HepG2 (cell line): ENCODE measurements around the gene TMEM14A. TPM values are rescaled to one million over a fixed set of nuclear protein-coding genes. Genes with fewer than 3 reads are reported as not detected.

Source experiments
- CENPT ChIP-seq: sonication (generic); formaldehyde crosslinking; IDR thresholded peaks from 2 replicates; pipeline ENCODE4 v1.8.0; 2022; ENCODE audit warnings: low read depth, mild to moderate bottlenecking, moderate library complexity, missing genetic modification reagents
- DMAP1 ChIP-seq: IDR thresholded peaks from 2 replicates; pipeline ENCODE4 v1.6.1; 2016
- ELF4 ChIP-seq: sonication (generic); formaldehyde crosslinking; IDR thresholded peaks from 2 replicates; pipeline ENCODE4 v1.5.0; 2020; ENCODE audit warnings: missing genetic modification reagents, mild to moderate bottlenecking, moderate library complexity, borderline replicate concordance
- ERF ChIP-seq: IDR thresholded peaks from 2 replicates; pipeline ENCODE4 v1.6.1; 2018; ENCODE audit warnings: missing biosample characterization, missing genetic modification reagents
- FOXP1 ChIP-seq, 2 experiments: fragments of 450-650 bp in 1 of 2; IDR thresholded peaks; 2 replicates each; pipeline ENCODE4 v1.6.1; 2017 to 2018; ENCODE audit warnings: antibody characterized with exemption in 1 of 2
- KDM6A ChIP-seq: IDR thresholded peaks from 2 replicates; pipeline ENCODE4 v1.6.1; 2016; ENCODE audit warnings: low read depth
- MAF1 ChIP-seq: sonication (generic); formaldehyde crosslinking; IDR thresholded peaks from 2 replicates; pipeline ENCODE4 v1.5.0; 2020; ENCODE audit warnings: missing genetic modification reagents, borderline replicate concordance
- MTF2 ChIP-seq: sonication (generic); formaldehyde crosslinking; IDR thresholded peaks from 2 replicates; pipeline ENCODE4 v1.5.0; 2020; ENCODE audit warnings: missing genetic modification reagents, borderline replicate concordance
- NBN ChIP-seq: fragments of 450-650 bp; conservative IDR thresholded peaks from 2 replicates; pipeline ENCODE4 v1.6.1; 2017
- PHF20 ChIP-seq: sonication (generic); formaldehyde crosslinking; IDR thresholded peaks from 2 replicates; pipeline ENCODE4 v1.5.0; 2020; ENCODE audit warnings: mild to moderate bottlenecking, missing genetic modification reagents
- PHF21A ChIP-seq: sonication (generic); formaldehyde crosslinking; IDR thresholded peaks from 2 replicates; pipeline ENCODE4 v1.5.0; 2020; ENCODE audit warnings: mild to moderate bottlenecking, missing genetic modification reagents
- RAD21 ChIP-seq: fragments of 450-650 bp; formaldehyde crosslinking; IDR thresholded peaks from 2 replicates; pipeline ENCODE4 v1.5.0; 2020; ENCODE audit warnings: mild to moderate bottlenecking
- SAP130 ChIP-seq: IDR thresholded peaks from 2 replicates; pipeline ENCODE4 v1.6.1; 2016; ENCODE audit warnings: low read depth
- TBX2 ChIP-seq: sonication (generic); formaldehyde crosslinking; IDR thresholded peaks from 2 replicates; pipeline ENCODE4 v1.5.0; 2020; ENCODE audit warnings: missing genetic modification reagents, mild to moderate bottlenecking, borderline replicate concordance
- YEATS4 ChIP-seq: sonication (generic); formaldehyde crosslinking; IDR thresholded peaks from 2 replicates; pipeline ENCODE4 v1.4.0; 2020; ENCODE audit warnings: missing genetic modification reagents, borderline replicate concordance
- ZNF205 ChIP-seq: IDR thresholded peaks from 2 replicates; pipeline ENCODE4 v1.6.1; 2018; ENCODE audit warnings: missing biosample characterization, missing genetic modification reagents
- ZNF329 ChIP-seq: sonication (generic); formaldehyde crosslinking; IDR thresholded peaks from 2 replicates; pipeline ENCODE4 v1.9.0; 2021; ENCODE audit warnings: low read depth, mild to moderate bottlenecking, missing genetic modification reagents
- ZNF550 ChIP-seq: sonication (generic); formaldehyde crosslinking; IDR thresholded peaks from 2 replicates; pipeline ENCODE4 v1.4.0; 2020; ENCODE audit warnings: mild to moderate bottlenecking, missing genetic modification reagents, borderline replicate concordance
- ZNF674 ChIP-seq: sonication (generic); formaldehyde crosslinking; IDR thresholded peaks from 2 replicates; pipeline ENCODE4 v1.5.0; 2020; ENCODE audit warnings: low read depth, mild to moderate bottlenecking, missing genetic modification reagents
- ZSCAN12 ChIP-seq: sonication (generic); formaldehyde crosslinking; IDR thresholded peaks from 2 replicates; pipeline ENCODE4 v1.9.0; 2021; ENCODE audit warnings: mild to moderate bottlenecking, missing genetic modification reagents
- polyA plus RNA-seq, 8 experiments: library from polyadenylated mRNA; depleted of rRNA in 3 of 8; stranded (reverse) in 7 of 8; unstranded in 1 of 8; fragments of >200 nt; fragmentation: Illumina TruSeq in 4 of 8; extraction: Trizol in 4 of 8; gene quantifications; 2 replicates each; pipeline versions ENCODE4 v1.2.1 to v1.2.3, GENCODE V29; 2011 to 2016; ENCODE audit warnings: low read depth in 4 of 8, missing spikeins in 1 of 8, mixed read lengths in 1 of 8; ENCODE audit not compliant: insufficient read depth in 1 of 8
- total RNA-seq, 5 experiments: library from RNA; depleted of rRNA; stranded (reverse); fragments of >200 nt; fragmentation: Illumina TruSeq; extraction: Trizol; gene quantifications; 2 replicates each; pipeline ENCODE4 v1.2.3, GENCODE V29; 2016; ENCODE audit warnings: low read depth in 1 of 5
- TF ChIP-seq, protein P1 (sequence below): sonication (generic); formaldehyde crosslinking; IDR thresholded peaks from 2 replicates; pipeline ENCODE4 v1.5.1; 2020; ENCODE audit warnings: missing genetic modification reagents, mild to moderate bottlenecking, borderline replicate concordance
- TF ChIP-seq, protein P2 (sequence below): sonication (generic); formaldehyde crosslinking; IDR thresholded peaks from 2 replicates; pipeline ENCODE4 v1.4.0; 2020; ENCODE audit warnings: missing genetic modification reagents
- TF ChIP-seq, protein P3 (sequence below): sonication (generic); formaldehyde crosslinking; IDR thresholded peaks from 2 replicates; pipeline ENCODE4 v1.5.0; 2020; ENCODE audit warnings: mild to moderate bottlenecking, missing genetic modification reagents
- TF ChIP-seq, protein P4 (sequence below): sonication (generic); formaldehyde crosslinking; IDR thresholded peaks from 2 replicates; pipeline ENCODE4 v1.5.0; 2020; ENCODE audit warnings: missing genetic modification reagents, mild to moderate bottlenecking, borderline replicate concordance

Gene TMEM14A
- total and polyA plus RNA-seq, 2 of the 13 experiments (the other 11 are each of a cell fraction or from before 2014, with no cell fraction given), result 24.6 to 73.7 TPM

DNA sequence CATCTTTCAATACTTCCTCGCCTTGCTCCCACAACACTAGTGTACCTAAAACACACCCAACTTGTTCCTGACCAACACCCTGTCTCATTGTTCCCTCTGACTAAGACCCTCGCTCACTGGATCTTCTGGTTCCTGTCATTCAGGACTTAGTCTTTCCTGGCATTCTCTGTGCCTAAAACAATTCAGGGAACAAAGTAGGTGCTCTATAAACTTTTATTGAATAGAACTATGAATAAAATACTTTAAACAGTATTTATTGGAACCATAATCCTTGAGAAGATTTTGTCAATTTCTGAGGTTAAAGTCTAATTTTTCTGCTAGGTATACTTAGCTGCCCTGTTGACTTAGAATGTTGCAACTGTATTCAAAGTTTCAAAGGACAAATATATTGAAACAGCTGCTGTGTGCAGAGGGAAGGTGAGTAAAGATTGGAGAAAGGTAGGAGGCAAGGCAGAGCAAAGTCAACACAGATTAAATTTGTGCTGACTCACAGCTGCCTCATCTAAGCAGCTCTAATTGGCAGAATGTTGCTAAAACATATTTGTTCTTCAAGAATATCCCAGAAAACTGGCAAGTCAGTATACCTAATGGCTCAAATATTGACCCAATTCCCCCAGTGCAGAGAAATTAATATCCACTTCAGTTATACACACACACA, 54.8 kb downstream of the TMEM14A start (continued):
- peak; percentile 75; the same call in 1 of the 2 replicates for TF ChIP-seq MAF1
- TF ChIP-seq SAP130, result peak; percentile 94
- peak; percentile 99 for TF ChIP-seq TBX2 (CRISPR knock-in tag)
- peak; percentile 99 for TF ChIP-seq KDM6A (CRISPR knock-in tag)
- peak; percentile 60; the same call in 1 of the 2 replicates for TF ChIP-seq DMAP1 (CRISPR knock-in tag)
- TF ChIP-seq, protein P1, sequence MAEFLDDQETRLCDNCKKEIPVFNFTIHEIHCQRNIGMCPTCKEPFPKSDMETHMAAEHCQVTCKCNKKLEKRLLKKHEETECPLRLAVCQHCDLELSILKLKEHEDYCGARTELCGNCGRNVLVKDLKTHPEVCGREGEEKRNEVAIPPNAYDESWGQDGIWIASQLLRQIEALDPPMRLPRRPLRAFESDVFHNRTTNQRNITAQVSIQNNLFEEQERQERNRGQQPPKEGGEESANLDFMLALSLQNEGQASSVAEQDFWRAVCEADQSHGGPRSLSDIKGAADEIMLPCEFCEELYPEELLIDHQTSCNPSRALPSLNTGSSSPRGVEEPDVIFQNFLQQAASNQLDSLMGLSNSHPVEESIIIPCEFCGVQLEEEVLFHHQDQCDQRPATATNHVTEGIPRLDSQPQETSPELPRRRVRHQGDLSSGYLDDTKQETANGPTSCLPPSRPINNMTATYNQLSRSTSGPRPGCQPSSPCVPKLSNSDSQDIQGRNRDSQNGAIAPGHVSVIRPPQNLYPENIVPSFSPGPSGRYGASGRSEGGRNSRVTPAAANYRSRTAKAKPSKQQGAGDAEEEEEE (CRISPR knock-in tag), result no peak; the same call in 1 of the 2 replicates
- TF ChIP-seq ZNF550 (CRISPR knock-in tag), result no peak
- peak; percentile 78 for TF ChIP-seq ERF (CRISPR knock-in tag)
- TF ChIP-seq RAD21, result 0 out of 2 replicates have a peak, but pooled peaks have one; percentile 9
- no peak for TF ChIP-seq ZNF674 (CRISPR knock-in tag)
- TF ChIP-seq, protein P2, sequence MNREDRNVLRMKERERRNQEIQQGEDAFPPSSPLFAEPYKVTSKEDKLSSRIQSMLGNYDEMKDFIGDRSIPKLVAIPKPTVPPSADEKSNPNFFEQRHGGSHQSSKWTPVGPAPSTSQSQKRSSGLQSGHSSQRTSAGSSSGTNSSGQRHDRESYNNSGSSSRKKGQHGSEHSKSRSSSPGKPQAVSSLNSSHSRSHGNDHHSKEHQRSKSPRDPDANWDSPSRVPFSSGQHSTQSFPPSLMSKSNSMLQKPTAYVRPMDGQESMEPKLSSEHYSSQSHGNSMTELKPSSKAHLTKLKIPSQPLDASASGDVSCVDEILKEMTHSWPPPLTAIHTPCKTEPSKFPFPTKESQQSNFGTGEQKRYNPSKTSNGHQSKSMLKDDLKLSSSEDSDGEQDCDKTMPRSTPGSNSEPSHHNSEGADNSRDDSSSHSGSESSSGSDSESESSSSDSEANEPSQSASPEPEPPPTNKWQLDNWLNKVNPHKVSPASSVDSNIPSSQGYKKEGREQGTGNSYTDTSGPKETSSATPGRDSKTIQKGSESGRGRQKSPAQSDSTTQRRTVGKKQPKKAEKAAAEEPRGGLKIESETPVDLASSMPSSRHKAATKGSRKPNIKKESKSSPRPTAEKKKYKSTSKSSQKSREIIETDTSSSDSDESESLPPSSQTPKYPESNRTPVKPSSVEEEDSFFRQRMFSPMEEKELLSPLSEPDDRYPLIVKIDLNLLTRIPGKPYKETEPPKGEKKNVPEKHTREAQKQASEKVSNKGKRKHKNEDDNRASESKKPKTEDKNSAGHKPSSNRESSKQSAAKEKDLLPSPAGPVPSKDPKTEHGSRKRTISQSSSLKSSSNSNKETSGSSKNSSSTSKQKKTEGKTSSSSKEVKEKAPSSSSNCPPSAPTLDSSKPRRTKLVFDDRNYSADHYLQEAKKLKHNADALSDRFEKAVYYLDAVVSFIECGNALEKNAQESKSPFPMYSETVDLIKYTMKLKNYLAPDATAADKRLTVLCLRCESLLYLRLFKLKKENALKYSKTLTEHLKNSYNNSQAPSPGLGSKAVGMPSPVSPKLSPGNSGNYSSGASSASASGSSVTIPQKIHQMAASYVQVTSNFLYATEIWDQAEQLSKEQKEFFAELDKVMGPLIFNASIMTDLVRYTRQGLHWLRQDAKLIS (CRISPR knock-in tag), result 0 out of 2 replicates have a peak, but pooled peaks have one; percentile 52
- TF ChIP-seq PHF20 (CRISPR knock-in tag), result no peak
- no peak for TF ChIP-seq MTF2
- TF ChIP-seq, protein P3, sequence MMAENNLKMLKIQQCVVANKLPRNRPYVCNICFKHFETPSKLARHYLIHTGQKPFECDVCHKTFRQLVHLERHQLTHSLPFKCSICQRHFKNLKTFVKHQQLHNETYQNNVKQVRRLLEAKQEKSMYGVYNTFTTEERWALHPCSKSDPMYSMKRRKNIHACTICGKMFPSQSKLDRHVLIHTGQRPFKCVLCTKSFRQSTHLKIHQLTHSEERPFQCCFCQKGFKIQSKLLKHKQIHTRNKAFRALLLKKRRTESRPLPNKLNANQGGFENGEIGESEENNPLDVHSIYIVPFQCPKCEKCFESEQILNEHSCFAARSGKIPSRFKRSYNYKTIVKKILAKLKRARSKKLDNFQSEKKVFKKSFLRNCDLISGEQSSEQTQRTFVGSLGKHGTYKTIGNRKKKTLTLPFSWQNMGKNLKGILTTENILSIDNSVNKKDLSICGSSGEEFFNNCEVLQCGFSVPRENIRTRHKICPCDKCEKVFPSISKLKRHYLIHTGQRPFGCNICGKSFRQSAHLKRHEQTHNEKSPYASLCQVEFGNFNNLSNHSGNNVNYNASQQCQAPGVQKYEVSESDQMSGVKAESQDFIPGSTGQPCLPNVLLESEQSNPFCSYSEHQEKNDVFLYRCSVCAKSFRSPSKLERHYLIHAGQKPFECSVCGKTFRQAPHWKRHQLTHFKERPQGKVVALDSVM, result no peak
- peak; percentile 97 for TF ChIP-seq ZNF205 (CRISPR knock-in tag)
- no peak for TF ChIP-seq CENPT (CRISPR knock-in tag)
- TF ChIP-seq NBN, result no peak
- TF ChIP-seq PHF21A (CRISPR knock-in tag), result peak; percentile 97
- no peak for TF ChIP-seq ZSCAN12 (CRISPR knock-in tag)
- TF ChIP-seq ZNF329, result no peak; the same call in 1 of the 2 replicates
- TF ChIP-seq, protein P4, sequence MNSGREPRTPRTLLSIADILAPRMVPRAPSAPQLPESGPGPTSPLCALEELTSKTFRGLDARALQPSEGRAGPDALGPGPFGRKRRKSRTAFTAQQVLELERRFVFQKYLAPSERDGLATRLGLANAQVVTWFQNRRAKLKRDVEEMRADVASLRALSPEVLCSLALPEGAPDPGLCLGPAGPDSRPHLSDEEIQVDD (CRISPR knock-in tag), result no peak
- TF ChIP-seq ELF4, result no peak
- peak; percentile 85 for TF ChIP-seq FOXP1 (IDR thresholded peaks at IDR 0.05)
- TF ChIP-seq FOXP1 (CRISPR knock-in tag; IDR thresholded peaks at IDR 0.05), result peak; percentile 97
- TF ChIP-seq YEATS4, result peak; percentile 74; the same call in 1 of the 2 replicates
